MM.1S (cell line): ENCODE data around the gene HEATR5A.
"Not testable (repeated sequence)": the region's sequence is repeated elsewhere in the genome, so short reads cannot be mapped to it uniquely, and the experiment has no call there.

Experiments
- EZH2 ChIP-seq: fragments of 300-600 bp; sonication (generic); optimal IDR thresholded peaks from 2 replicates; pipeline ENCODE3; 2017; ENCODE audit warnings: low read depth, mild to moderate bottlenecking, antibody characterized with exemption, low read length, mixed read lengths
- EZH2phosphoT487 ChIP-seq: fragments of 300-600 bp; sonication (generic); IDR thresholded peaks from 2 replicates; pipeline ENCODE4 v1.6.1; 2018; ENCODE audit warnings: antibody characterized with exemption, low read length
- TF ChIP-seq, protein P1 (sequence below): fragments of 300-600 bp; sonication (generic); IDR thresholded peaks from 2 replicates; pipeline ENCODE4 v1.5.1; 2016; ENCODE audit warnings: antibody characterized with exemption, low read length, mixed read lengths

DNA sequence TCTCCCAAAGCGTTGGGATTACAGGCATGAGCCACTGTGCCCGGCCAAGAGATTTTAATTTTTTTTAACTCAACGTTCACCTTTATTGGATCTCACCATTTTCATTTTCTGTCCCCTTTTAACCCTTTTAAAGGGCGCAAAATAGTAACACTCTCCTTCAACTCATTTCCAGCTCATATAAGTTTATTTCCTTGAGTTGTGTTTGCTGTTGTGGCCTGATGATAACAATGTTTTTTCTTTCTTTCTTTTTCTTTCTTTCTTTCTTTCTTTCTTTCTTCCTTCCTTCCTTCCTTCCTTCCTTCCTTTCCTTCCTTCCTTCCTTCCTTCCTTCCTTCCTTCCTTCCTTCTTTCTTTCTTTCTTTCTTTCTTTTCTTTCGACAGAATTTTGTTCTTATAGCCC is 143.9 kb downstream of the HEATR5A start:
- TF ChIP-seq, protein P1, sequence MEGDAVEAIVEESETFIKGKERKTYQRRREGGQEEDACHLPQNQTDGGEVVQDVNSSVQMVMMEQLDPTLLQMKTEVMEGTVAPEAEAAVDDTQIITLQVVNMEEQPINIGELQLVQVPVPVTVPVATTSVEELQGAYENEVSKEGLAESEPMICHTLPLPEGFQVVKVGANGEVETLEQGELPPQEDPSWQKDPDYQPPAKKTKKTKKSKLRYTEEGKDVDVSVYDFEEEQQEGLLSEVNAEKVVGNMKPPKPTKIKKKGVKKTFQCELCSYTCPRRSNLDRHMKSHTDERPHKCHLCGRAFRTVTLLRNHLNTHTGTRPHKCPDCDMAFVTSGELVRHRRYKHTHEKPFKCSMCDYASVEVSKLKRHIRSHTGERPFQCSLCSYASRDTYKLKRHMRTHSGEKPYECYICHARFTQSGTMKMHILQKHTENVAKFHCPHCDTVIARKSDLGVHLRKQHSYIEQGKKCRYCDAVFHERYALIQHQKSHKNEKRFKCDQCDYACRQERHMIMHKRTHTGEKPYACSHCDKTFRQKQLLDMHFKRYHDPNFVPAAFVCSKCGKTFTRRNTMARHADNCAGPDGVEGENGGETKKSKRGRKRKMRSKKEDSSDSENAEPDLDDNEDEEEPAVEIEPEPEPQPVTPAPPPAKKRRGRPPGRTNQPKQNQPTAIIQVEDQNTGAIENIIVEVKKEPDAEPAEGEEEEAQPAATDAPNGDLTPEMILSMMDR = not testable (repeated sequence)
- TF ChIP-seq EZH2phosphoT487, EZH2: not testable (repeated sequence)
